ENCODE results near the gene SYTL3. TPM values are rescaled to one million over a fixed set of nuclear protein-coding genes. Genes with fewer than 3 reads are reported as not detected.

Gene SYTL3
- total and polyA plus RNA-seq, 2 of the 8 experiments (the other 6 are each of a cell fraction or from before 2014, with no cell fraction given): 0.27 to 0.99 TPM

DNA sequence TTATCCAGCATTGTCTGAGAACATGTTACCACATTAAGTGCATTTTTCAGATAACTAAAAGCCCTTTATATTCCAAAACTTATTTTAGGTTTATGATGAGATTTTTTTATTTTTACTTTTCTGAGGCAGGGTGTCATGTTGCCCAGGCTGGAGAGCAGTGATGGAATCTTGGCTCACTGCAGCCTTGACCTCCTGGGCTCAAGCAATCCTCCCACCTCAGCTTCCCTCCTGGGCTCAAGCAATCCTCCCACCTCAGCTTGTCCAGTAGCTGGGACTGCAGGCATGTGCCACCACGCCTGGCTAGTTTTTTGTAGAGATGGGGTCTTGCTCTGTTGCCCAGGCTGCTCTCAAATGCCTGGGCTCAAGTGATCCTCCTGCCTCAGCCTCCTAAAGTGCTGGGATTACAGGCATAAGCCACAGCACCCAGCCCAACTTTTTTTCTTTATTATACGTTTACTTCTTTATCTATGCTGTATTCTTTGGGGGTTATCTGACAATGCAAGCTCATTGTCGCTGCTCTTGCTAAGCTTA lies 11.5 kb upstream of the SYTL3 start (continued):
- TF ChIP-seq TAF1 (IDR thresholded peaks at IDR 0.05; ENCODE audit: low read depth, low read length): no peak
- no peak for TF ChIP-seq TEAD4 (IDR thresholded peaks at IDR 0.05; ENCODE audit: low read depth, low read length)
- no peak for TF ChIP-seq SUZ12 (IDR thresholded peaks at IDR 0.05; ENCODE audit: low read length)
- no peak for TF ChIP-seq TBP (IDR thresholded peaks at IDR 0.05; ENCODE audit: low read depth, low read length)
- no peak for TF ChIP-seq SAP30 (IDR thresholded peaks at IDR 0.05; ENCODE audit: insufficient read depth, insufficient replicate concordance, low read length)
- TF ChIP-seq CBX5 (IDR thresholded peaks at IDR 0.05; ENCODE audit: low read depth, low read length): no peak
- TF ChIP-seq SIRT6 (IDR thresholded peaks at IDR 0.05; ENCODE audit: low read length): no peak
- TF ChIP-seq POLR2A (IDR thresholded peaks at IDR 0.05; ENCODE audit: control extremely low read depth in 1 of 2, low read depth in 2 of 2, low read length in 2 of 2): no peak
- TF ChIP-seq BCL11A (IDR thresholded peaks at IDR 0.05; ENCODE audit: low read depth in 2 of 2, low read length in 2 of 2): no peak
- TF ChIP-seq JUN (IDR thresholded peaks at IDR 0.05; ENCODE audit: low read depth, low read length): no peak
- TF ChIP-seq CBX8 (IDR thresholded peaks at IDR 0.05; ENCODE audit: borderline replicate concordance, low read depth, low read length): no peak
